GM21515 (cell line): ENCODE results near the gene MMAB.

Experiments used
- ATAC-seq: cut with Tn5 transposase; IDR thresholded peaks from one replicate; pipeline ENCODE4 v1.9.1; 2021; ENCODE audit not compliant: unreplicated experiment

The MMAB gene

DNA sequence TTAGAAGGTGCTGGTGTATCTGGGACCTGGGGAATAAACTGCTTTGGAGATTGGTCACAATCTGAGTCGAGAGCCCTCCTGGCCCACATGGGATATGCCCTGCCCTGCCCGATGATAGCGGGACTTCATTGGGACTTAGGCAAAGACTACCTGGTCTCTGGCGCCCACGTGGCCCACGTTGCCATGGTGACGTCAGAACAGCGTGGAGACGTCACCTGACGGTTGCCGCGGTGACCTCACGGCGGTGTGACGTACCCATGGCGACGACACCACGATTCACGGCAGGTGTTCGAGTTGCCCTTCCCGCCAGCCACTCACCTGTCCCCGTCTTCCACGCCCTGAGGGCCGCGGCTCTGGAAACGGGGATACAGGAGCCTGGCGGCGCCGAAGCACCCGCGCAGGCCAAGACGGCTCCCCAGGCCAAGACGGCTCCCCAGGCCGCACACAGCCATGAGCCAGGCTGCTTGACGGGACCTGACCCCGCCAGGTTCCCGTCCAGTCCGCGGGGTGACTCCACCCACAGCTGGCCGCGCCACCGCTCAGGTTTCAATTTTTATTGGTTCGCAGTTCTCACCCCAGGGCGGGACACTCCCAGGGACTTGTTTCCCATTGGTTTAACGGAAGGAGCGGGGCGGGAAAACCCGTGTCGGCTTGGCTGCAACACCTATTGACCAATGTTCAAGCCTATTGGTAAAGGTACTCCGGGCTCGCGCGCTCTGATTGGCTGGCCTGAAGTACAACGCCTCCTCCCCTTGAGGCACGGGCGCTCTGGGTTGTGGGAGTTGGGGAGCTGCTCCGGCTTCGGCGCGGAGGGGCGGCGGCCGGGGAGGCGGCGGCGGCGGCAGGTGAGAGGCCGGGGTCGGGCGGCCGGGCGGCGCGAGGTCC, at the start of gene MMAB, which contains the start of gene MVK:
Gene MMAB, minus strand, starts transcription at position 476 of the 885 bp plus-strand sequence. Its CDS starts 24 bp downstream, at position 452.
Gene MVK, plus strand, starts transcription at position 766 of the 885 bp plus-strand sequence. CDS start 1,029 bp downstream, outside the sequence.
- ATAC-seq: peak; percentile 94

DNA sequence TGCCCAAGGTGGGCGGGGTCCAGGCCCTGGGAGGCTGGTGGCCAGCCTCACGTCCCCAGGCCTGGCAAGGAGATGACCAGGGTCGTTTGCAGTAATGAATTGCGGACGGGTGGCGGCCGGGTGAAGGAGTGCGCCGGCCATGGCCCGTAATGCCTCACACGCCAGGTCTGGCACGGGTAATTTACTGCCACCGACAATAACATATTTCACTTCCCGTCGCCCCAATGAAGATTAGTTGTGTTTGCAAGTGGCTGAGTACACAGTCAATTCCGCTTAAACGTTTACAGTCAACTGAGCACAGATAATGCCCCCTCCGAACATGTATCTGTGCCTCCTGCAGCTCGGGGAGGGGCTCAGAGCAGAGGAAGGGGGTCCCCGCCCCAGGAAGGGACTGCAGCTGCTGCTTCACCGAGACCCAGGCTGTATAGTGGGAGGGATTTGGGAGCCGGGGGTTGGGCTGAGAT, 48.6 kb upstream of the MMAB start:
- no peak for ATAC-seq

DNA sequence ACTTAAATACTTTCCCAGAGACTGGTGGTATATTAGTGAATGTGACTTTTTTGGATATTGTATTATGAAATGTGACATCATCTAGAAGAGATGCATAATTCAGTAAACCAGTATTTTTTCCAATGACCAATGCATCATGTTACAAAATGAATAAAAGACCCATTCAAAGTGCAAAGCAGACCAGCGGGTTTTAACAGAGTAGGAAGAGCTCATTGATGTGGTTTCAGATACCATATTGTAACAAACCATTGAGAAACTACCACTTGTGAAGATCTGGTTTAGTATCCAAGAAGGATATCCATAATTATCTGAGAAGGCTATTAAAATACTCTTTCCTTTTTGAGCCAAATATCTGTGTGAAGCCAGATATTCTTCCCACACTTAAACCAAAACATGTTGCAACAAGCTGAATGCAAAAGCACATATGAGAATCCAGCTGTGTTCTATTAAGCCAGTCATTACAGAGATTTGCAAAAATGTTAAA, 47.9 kb upstream of the MMAB start:
- ATAC-seq: no peak

DNA sequence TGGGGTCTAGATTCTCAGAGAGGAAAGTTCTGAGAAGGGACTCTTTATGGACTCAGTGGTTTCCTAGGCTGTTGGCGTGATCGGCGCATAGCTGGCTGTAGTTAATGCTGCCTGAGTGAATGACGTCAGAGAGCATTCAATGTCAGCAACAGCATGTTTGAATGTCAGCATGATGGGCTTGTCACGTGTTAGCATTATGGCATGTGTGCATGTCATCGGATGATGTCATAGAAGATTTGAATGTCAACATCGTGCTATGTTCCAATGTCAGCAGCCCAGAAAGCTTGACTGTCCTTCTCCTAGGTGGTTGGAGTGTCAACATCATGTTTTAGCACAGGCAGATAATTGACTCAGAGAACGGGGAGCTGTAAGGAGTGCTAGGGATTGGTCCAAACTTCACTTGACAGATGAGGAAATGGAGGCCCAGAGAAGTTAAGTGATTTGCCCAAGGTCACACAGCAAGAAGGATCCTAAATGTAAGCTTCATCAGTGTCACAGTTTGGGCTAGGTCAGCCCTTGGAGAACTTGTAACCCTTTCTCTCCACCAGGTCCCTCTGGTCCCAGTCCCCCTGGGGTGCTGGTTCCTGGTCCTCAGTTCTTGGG, 45.8 kb upstream of the MMAB start:
- ATAC-seq: no peak

DNA sequence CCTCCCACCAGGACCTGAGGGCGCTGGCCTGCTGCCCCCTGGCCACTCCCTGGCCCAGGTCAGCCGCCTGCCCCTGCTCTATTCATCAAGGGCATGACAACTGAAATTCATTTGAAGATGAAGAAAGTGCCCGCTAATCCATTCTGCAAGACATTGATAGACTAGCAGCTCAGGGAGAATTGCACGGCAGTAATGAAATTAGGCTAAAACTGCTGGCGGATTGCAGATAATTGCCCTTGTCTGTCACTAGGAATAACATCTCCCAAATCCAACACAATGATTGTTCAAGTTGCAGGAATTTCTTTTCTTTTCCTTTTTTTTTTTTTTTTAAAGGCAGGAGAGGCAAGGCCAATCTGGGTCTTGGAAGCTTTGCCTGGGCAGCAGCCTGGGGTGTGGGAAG, 44.8 kb upstream of the MMAB start:
- no peak for ATAC-seq

DNA sequence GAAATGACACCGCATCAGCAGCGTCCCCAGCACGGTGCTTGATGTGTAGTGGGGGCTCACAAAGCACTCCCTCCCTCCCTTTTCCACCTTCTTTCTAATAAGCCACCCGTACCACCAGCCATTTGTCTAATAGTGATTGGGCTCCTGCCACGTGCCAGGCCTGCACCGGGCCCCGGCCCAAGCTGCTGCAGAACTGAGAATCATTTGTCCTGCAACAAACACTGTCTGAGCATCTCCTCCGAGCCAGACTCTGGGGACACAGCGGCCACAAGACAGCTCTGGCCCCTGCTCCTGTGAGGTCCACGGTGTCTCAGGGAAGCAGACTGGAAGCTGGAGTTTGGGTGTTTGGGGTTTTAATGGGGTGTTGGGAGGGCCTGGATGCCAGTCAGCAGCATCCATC, 44.2 kb upstream of the MMAB start:
- no peak for ATAC-seq

DNA sequence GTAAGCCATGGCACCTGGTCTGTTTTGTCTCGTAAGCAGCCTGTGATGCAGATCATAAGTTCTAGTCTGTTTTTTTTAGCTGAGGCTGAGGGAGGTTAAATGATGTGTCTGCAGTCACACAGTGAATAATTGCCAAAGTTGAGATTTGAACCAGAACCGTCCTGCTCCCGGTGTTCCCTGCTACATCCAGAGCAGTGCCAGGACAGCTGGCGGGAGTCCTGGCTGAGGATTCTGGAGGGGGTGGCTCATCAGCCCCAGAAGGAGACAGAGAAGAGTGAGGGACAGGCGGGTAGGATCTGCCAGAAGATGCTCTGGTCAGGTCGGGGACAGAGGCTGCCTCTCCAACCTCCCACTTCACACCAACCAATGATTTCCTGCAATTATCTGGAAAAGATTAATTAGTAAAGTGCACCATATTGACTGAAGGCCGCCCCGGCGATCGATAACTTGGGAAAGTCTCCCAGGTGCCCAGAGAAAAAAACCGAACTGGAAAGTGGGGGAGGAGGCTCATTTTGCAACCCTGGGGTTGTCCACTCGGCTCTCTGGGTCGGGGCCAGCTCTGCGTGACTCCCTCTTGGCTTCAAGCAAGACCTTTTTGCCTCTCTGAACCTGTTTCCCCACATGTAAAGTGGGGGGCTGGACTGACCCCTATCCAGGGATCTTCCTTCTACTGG, 42.4 kb upstream of the MMAB start:
- ATAC-seq: no peak

DNA sequence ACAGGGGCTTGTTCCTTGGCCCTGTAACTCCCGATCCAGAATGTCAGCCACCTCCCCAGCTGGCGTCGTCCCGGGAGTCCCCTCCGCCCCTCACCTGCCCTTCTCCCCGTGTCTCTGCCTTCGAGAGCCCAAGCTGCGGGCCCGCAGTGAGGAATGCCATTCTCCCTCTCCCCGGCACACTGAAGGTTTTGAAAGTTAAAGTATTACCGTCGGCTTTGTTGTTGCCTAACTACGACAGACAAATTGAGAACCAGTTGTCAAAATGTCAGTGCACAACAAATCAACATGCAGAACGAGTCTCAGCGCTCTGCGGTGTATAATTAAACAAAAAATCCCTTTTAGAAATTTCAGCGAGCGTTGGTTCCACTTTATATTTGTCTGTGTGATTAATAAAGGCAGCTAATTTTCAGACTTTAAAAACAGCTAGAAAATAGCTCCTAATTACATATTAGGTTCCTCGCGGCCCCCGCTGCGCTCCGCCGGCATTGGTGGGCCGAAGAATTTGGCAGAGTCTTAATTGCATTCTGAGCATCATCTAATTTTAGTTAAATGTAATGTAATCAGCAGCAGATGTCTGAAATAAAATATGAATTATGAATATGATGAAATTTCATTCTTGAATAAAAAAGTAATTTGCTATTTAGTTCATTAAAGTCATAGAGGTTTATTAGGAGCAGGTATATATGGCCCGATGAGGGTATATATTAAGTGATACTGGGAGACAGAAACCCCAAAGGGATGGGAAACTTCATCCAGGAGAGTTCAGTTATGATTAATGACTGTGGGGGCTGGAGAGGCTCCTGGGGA, 40.5 kb upstream of the MMAB start:
- no peak for ATAC-seq

DNA sequence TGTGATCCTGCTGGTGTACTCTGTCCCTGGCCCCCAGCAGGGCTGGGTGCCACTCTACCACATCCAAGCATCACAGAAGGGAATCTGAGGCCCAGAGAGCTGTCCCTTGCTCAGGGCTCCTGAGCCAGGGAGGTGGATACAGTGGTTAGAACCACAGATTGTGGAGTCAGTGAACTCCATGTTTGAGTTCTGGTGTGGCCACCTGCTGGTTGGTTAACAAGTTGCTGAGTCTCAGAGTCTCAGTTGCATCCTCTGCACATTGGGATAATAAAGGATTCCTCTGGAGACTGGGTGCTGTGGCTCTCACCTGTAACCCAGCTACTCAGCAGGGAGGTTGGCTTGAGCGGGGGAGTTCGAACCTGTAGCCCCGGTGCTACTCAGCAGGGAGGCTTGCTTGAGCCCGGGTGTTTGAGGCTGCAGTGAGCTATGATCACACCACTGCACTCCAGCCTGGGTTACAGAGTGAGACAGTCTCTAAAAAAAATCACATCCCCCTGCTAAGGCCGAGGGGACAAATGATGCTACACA, 39.7 kb upstream of the MMAB start:
- ATAC-seq: no peak

DNA sequence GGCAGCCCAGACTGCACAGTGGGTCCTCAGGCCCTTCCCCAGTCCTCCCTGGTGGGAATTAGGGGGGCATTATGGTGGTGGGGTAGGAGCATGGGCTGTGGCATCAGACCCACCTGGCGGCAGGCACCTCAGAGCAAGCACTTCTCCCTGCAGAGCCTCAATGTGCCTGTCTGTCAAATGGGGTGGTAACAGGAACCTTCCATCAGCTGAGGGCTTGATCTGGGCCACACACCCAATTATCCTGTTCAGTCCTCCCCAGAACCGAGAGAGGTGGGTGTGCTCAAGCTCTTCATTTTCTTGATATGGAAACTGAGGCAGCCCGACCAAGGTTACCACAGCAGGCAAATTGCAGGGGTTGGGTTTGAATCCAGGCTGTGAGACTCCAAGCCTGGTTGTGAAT, 38.7 kb upstream of the MMAB start:
- no peak for ATAC-seq

DNA sequence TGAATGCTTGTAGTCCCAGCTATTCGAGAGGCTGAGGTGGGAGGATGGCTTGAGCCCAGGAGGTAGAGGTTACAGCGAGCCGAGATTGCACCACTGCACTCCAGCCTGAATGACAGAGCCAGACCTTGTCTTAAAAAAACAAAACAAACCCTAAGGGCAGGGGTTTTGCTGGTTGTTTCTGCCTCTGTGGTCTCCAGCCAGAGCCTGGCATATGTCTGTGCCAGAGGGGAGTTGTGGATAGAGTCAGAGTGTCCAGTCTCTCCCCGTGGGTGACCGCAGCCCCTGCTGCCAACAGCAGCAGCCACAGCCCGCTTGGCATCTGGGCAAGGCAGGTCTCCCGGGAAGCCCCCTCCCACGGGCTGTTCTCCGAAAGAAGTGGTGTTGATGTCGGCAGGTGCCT, 37.9 kb upstream of the MMAB start:
- ATAC-seq: no peak

DNA sequence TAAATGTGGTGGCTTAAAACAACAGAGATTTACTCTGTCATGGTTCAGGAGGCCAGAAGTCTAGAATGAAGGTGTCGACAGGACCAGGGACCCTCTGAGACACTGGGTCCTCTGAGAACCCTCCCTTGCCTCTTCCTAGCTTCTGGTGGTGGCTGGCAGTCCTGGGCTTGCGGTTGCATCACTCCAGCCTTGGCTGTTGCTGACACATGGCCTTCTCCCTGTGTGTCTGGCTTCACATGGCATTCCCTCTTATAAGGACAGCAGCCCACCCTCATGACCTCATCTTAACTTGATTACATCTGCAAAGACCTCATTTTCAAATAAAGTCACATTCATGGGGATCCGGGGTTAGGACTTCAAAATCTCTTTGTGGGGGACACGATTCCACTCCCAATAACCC, 37.2 kb upstream of the MMAB start:
- ATAC-seq: no peak

DNA sequence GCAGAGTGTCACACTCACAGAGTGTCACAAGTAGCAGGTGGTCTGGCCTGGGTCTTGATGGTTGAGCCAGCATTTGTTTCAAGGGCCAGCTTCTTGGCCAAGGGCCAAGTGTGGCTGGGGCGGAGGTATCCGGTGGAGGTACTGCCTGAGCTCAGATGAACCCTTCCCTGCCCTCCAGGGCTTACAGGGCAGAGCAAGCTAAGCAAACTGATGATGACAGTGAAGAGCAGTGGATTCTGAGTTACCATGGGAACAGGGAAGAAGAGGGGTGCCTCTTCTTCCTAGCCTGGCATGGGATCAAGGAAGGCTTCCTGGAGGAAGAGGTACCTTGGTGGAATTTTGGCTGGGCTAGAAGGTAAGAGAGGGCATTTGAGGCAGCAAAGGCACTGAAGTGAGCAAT, 36.0 kb upstream of the MMAB start:
- no peak for ATAC-seq

DNA sequence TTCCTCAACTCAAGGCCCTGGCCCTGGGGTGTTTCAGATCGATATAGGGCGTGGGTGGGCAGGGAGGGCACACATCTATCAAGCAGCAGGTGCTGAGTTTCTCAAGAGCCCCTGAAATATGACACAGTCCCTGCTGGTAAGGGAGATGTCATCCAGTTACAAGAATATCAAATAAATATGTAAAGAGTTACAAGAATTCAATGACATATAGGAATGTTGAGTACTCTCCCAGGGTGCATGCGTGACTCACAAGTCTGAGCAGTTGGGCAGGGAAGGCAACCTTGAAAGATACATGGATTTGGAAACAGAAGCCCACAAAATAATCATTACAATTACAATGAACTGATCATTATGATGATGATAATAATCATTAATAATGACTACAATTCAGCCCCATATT, 35.5 kb upstream of the MMAB start:
- ATAC-seq: no peak

DNA sequence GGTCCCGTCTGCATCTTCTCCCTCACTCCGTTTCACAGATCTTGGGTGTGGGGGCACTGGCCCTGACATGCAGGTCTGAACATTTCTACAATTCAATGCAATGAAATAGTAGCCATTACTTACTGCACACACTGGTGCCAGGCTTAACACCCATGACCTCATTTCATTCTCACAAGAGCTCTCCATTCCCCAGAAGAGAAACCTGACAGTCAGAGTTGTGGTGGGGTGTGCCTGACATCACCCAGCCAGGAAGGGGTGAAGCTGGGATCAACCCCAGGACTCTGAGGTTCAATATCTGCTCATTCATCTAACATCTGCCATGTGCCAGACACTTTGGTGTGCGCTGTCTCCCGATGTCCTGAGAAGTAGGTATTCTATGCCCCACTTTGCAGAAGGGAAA, 35.0 kb upstream of the MMAB start:
- ATAC-seq: no peak

DNA sequence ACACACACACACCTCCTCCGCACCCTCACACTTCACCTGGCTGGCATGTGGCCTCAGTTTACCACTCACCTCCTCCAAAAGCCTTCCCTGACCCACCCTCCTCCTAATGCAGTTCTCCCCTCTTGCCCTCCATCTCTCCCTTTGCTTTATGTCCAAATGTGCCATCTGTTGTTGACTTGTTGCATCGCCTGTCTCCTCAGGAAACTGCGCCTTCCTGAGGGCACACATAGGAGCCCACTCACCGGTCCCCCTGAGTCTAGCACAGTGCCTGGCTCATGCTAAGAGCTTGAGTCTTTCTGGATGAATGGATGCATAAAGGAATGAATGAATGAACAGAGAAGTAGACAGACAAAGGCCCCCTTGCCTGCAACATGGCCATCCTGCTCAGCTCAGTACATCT, 34.3 kb upstream of the MMAB start:
- ATAC-seq: no peak

DNA sequence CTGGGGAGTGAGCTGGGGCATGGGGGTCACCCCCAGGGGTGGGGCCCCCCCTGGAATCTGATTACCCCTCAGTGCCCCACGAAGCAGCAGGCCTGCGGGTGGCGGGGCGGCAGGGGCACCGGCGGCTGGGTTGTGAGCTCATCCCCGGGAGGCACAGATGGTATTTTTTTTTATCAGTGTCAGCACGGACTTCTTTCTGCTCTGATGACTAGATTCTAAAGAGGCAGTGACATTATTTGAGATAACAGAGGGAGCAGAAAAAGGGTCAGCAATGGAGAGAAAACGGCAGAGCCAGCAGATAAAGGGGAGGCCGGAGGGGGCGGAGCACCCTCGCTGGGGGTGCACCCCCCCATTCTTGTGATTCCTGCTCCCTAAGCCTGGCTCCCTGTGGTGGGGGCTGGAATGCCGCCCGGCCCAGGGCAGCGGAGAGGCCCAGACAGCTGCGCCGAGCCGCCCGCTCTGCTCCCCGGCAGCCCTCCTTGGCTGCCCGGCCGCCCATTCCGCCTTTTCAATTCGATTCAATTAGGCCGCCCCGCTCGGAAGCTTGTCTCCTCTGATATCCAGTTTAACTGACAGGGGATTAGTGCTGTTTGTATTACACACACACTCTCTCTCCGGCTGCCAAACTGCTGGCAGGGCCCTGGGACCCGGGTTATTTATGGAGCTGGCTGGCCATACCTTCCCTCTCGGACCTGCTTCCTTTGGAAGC, 33.2 kb upstream of the MMAB start:
- no peak for ATAC-seq

DNA sequence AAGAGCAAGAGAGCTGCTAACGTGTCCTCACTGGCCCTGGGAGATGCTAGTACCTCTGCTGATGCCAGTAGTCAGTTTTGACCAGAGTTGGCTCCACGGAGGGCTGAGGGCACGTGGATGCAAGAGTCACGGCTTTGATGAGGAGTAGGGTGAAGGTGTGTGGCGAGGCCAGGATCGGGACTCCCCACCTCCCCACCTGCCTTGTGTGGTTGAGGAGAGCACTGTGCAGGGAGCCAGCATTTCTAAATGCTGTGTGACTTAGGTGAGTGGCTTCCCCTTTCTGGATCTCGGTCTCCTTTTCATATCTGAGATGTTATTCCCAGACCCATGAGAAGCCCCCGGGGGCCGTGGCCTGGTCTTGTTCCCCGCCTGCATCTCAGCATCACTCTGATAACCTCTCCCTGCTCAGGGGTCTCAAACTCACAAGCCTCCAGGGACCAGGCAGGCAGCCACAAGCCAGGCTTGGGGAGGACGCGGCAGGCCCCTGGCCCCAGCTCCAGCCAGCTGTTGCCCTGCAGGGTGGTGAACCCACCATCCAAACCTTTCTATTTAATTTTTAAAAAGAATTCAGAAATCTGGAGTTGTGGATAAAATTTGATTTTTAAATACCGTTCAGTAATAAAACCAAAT, 32.4 kb upstream of the MMAB start:
- no peak for ATAC-seq

DNA sequence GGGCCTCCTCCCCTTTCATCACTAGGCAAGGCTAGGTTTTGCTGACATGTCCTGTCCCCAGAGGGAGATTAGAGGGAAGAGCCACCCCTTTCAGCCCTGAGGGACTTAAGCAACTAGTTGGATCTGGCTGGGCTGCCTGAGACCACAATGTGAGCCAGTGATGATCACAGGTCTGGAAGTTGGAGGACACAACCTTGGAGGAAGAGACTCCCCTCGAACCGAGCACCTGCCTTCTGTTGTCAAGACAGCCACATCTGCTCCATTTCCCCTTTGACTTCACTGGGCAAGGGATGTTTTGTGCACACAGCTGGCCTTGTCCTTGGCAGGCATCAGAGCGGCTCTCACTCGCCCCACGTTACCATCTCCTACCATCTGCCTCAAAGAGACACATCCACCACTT, 31.7 kb upstream of the MMAB start:
- ATAC-seq: no peak
